Type B pancreatic cell (in vitro differentiated cells): ENCODE results near the gene RPN2. TPM values are rescaled to one million over a fixed set of nuclear protein-coding genes. Genes with fewer than 3 reads are reported as not detected.

Experiments
- DNase-seq: peaks from one replicate; pipeline ENCODE4 v3.0.0; 2021; ENCODE audit warnings: mixed read lengths; ENCODE audit not compliant: unreplicated experiment; ENCODE audit errors: extremely low spot score
- H3K27ac Mint-ChIP-seq: 2 replicates; pipeline ENCODE4 v1.8.0; 2021; ENCODE audit warnings: mild to moderate bottlenecking, mixed read lengths
- H3K27me3 Mint-ChIP-seq: 2 replicates; pipeline ENCODE4 v1.8.0; 2021; ENCODE audit warnings: mixed read lengths
- H3K36me3 Mint-ChIP-seq: 2 replicates; pipeline ENCODE4 v1.8.0; 2021; ENCODE audit warnings: mixed read lengths
- H3K4me1 Mint-ChIP-seq: one replicate; pipeline ENCODE4 v1.8.0; 2021; ENCODE audit warnings: mixed read lengths; ENCODE audit not compliant: unreplicated experiment
- H3K4me3 Mint-ChIP-seq: 2 replicates; pipeline ENCODE4 v1.8.0; 2021; ENCODE audit warnings: mild to moderate bottlenecking, mixed read lengths
- H3K9me3 Mint-ChIP-seq: 2 replicates; pipeline ENCODE4 v1.8.0; 2021; ENCODE audit warnings: mixed read lengths
- CTCF ChIP-seq: fragments of 200-600 bp; sonication (generic); conservative IDR thresholded peaks from 2 replicates; pipeline ENCODE4 v1.5.0; 2021; ENCODE audit warnings: antibody characterized with exemption, mild to moderate bottlenecking
- total RNA-seq: library from RNA; stranded (reverse); gene quantifications from 2 replicates; pipeline ENCODE4 v1.2.1, GENCODE V29; 2021; ENCODE audit warnings: low replicate concordance

RPN2 gene
- total RNA-seq, 1 donor from 2014 or later = 184 TPM

- Mint-ChIP-seq H3K9me3 (no peaks in the 10 kb centered on the region), H3K4me3 (no peak overlapping the region), H3K27me3 (no peaks in the 10 kb centered on the region), H3K27ac (no peak overlapping the region), H3K4me1 (peaks cover 15% of the 10 kb centered on the region), H3K36me3 (peaks cover 51% of the 10 kb centered on the region)
- no peak for DNase-seq
- no peak for TF ChIP-seq CTCF
These were observed 51.1 kb downstream of the RPN2 start for GRCh38 chr20:37230200-37230599.

GRCh38 chr20:37231947-37232630, 53.0 kb downstream of the RPN2 start:
- no peak overlapping the region for H3K27ac Mint-ChIP-seq
- no peaks in the 10 kb centered on the region for H3K27me3 Mint-ChIP-seq
- DNase-seq = no peak
- H3K36me3 Mint-ChIP-seq = peaks cover 49% of the 10 kb centered on the region
- no peaks in the 10 kb centered on the region for H3K9me3 Mint-ChIP-seq
- no peak overlapping the region for H3K4me3 Mint-ChIP-seq
- peaks cover 15% of the 10 kb centered on the region for H3K4me1 Mint-ChIP-seq
- TF ChIP-seq CTCF = no peak

GRCh38 chr20:37233548-37234253, 54.6 kb downstream of the RPN2 start:
- H3K4me3 Mint-ChIP-seq = no peak overlapping the region
- no peak for DNase-seq
- H3K4me1 Mint-ChIP-seq = peaks cover 15% of the 10 kb centered on the region
- no peak overlapping the region for H3K27ac Mint-ChIP-seq
- no peaks in the 10 kb centered on the region for H3K27me3 Mint-ChIP-seq
- no peak for TF ChIP-seq CTCF
- no peaks in the 10 kb centered on the region for H3K9me3 Mint-ChIP-seq
- H3K36me3 Mint-ChIP-seq = peaks cover 43% of the 10 kb centered on the region

GRCh38 chr20:37234254-37234581, 55.1 kb downstream of the RPN2 start:
- Mint-ChIP-seq H3K27ac (no peak overlapping the region), H3K36me3 (peaks cover 40% of the 10 kb centered on the region), H3K9me3 (no peaks in the 10 kb centered on the region), H3K27me3 (no peaks in the 10 kb centered on the region), H3K4me3 (no peak overlapping the region), H3K4me1 (peaks cover 20% of the 10 kb centered on the region)
- DNase-seq = no peak
- no peak for TF ChIP-seq CTCF

- TF ChIP-seq CTCF = no peak
- Mint-ChIP-seq H3K4me3 (no peak overlapping the region), H3K4me1 (peaks cover 21% of the 10 kb centered on the region), H3K27me3 (no peaks in the 10 kb centered on the region), H3K36me3 (peaks cover 38% of the 10 kb centered on the region), H3K9me3 (no peaks in the 10 kb centered on the region), H3K27ac (no peak overlapping the region)
- DNase-seq = no peak
These were observed 55.9 kb downstream of the RPN2 start for GRCh38 chr20:37235065-37235464.
